ENCODE measurements around the gene LGI4. TPM values are rescaled to one million over a fixed set of nuclear protein-coding genes. Genes with fewer than 3 reads are reported as not detected.
"Not testable (repeated sequence)": the region's sequence is repeated elsewhere in the genome, so short reads cannot be mapped to it uniquely, and the experiment has no call there.

LGI4 gene
- total RNA-seq, 4 donors from 2014 or later = 5.1 to 44.4 (median 19.7) TPM

GRCh38 chr19:35136231-35136630, 1.4 kb upstream of the LGI4 start:
- DNase-seq = no peak
- Histone ChIP-seq H3K36me3 (no peaks in the 10 kb centered on the region), H3K4me3 (no peak overlapping the region), H3K4me1 (no peaks in the 10 kb centered on the region), H3K9me3 (no peaks in the 10 kb centered on the region), H3K27ac (peak overlapping the region in 1 of 2 donors; percentile 89), H3K27me3 (no peaks in the 10 kb centered on the region)
- TF ChIP-seq POLR2A (IDR thresholded peaks at IDR 0.05) = no peak
- no peak for TF ChIP-seq CTCF (IDR thresholded peaks at IDR 0.05)
- intact Hi-C loops (cut with DNase I; ENCODE audit: low total_unique reads) = no loop called here

GRCh38 chr19:35135389-35135909, 590 bp upstream of the LGI4 start:
- H3K9me3 ChIP-seq = no peaks in the 10 kb centered on the region
- peak; percentile 86 to 87 for DNase-seq
- TF ChIP-seq POLR2A (IDR thresholded peaks at IDR 0.05) (peak in 1 of 2 donors; percentile 28), CTCF (IDR thresholded peaks at IDR 0.05) (peak; percentile 89 to 93 (median 92))
- peak overlapping the region; percentile 28 to 44 for H3K4me3 ChIP-seq
- H3K27me3 ChIP-seq = no peaks in the 10 kb centered on the region
- intact Hi-C loops (cut with DNase I; ENCODE audit: low total_unique reads) = no loop called here
- no peaks in the 10 kb centered on the region for H3K36me3 ChIP-seq
- no peaks in the 10 kb centered on the region for H3K4me1 ChIP-seq
- H3K27ac ChIP-seq = peak overlapping the region; percentile 80 to 89

- no peak for TF ChIP-seq POLR2A (IDR thresholded peaks at IDR 0.05)
- no peak for TF ChIP-seq CTCF (IDR thresholded peaks at IDR 0.05)
- Histone ChIP-seq H3K27ac (peak overlapping the region; percentile 80 to 89), H3K4me3 (no peak overlapping the region), H3K9me3 (no peaks in the 10 kb centered on the region), H3K36me3 (no peaks in the 10 kb centered on the region), H3K27me3 (no peaks in the 10 kb centered on the region), H3K4me1 (no peaks in the 10 kb centered on the region)
- no peak for DNase-seq
- intact Hi-C loops (cut with DNase I; ENCODE audit: low total_unique reads) = no loop called here
These were observed 1.0 kb downstream of the LGI4 start for GRCh38 chr19:35133826-35134225.

GRCh38 chr19:35132254-35132653, 2.6 kb downstream of the LGI4 start:
- intact Hi-C loops (cut with DNase I; ENCODE audit: low total_unique reads) = no loop called here
- no peak overlapping the region for H3K4me3 ChIP-seq
- DNase-seq = no peak
- TF ChIP-seq CTCF (IDR thresholded peaks at IDR 0.05) (no peak), POLR2A (IDR thresholded peaks at IDR 0.05) (no peak)
- H3K36me3 ChIP-seq = no peaks in the 10 kb centered on the region
- no peaks in the 10 kb centered on the region for H3K9me3 ChIP-seq
- H3K27me3 ChIP-seq = no peaks in the 10 kb centered on the region
- no peak overlapping the region for H3K27ac ChIP-seq
- no peaks in the 10 kb centered on the region for H3K4me1 ChIP-seq

- Histone ChIP-seq H3K9me3 (no peaks in the 10 kb centered on the region), H3K36me3 (no peaks in the 10 kb centered on the region), H3K27ac (no peak overlapping the region), H3K4me1 (peaks cover 0 to 4% of the 10 kb centered on the region in 2 donors), H3K27me3 (no peaks in the 10 kb centered on the region), H3K4me3 (no peak overlapping the region)
- intact Hi-C loops (cut with DNase I; ENCODE audit: low total_unique reads) = no loop called here
- DNase-seq = no peak
- TF ChIP-seq CTCF (IDR thresholded peaks at IDR 0.05) (no peak), POLR2A (IDR thresholded peaks at IDR 0.05) (no peak)
These were observed 3.8 kb downstream of the LGI4 start for GRCh38 chr19:35130761-35131720.

GRCh38 chr19:35129724-35130274, 5.1 kb downstream of the LGI4 start:
- H3K27ac ChIP-seq; H3K4me3 ChIP-seq; H3K36me3 ChIP-seq; intact Hi-C loops (cut with DNase I; ENCODE audit: low total_unique reads); H3K4me1 ChIP-seq; H3K9me3 ChIP-seq; H3K27me3 ChIP-seq; DNase-seq: not testable (repeated sequence)
